ENCODE results near the gene PERP.
"Not testable (repeated sequence)": the region's sequence is repeated elsewhere in the genome, so short reads cannot be mapped to it uniquely, and the experiment has no call there.

Gene PERP

DNA sequence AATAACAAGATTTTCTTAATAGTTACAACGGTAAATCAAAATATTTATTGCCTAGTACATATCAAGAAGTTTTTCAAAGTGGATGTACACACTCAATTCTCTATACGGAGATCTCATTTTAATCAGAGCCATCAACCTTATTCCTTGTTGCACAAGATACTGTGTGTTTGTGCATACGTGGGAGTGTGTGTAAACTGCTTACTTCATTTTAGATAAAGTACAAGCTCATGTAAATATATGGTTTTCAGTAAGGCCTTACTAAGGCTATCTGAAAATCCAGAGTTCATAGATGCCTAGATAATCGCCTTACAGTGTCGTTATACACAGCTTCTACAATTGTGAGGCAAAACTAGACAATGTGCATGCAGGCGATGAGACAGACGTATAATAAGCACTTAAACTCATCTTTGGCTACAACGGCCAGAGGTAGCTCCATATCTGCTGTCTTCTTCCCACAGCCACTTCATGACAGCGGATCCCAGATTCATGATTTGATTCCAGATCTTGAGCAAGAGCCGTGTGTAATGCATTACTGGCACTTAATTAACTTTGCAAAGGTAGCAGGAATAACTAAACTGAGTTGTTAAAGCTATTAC lies 2.5 kb downstream of the PERP start:
- DNase-seq: no peak

DNA sequence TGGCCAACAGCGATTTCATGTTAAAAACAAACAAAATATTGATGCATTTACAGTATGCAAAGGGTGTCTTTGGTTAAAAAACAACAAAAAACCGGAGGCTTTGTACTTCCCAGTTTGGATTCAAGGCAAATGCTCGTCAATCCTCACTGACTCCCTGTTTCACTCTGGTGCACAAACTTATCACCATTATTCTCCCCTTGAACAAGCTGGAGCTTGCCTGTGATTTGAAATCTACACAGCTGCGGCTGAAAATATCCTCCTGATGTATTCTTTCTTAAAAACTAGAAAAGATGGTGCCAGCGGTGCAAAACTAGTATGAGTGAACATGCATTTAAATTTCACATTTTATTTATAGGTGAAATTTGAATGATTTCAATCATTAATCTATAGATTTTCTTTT lies 3.3 kb downstream of the PERP start:
- no peak for DNase-seq

DNA sequence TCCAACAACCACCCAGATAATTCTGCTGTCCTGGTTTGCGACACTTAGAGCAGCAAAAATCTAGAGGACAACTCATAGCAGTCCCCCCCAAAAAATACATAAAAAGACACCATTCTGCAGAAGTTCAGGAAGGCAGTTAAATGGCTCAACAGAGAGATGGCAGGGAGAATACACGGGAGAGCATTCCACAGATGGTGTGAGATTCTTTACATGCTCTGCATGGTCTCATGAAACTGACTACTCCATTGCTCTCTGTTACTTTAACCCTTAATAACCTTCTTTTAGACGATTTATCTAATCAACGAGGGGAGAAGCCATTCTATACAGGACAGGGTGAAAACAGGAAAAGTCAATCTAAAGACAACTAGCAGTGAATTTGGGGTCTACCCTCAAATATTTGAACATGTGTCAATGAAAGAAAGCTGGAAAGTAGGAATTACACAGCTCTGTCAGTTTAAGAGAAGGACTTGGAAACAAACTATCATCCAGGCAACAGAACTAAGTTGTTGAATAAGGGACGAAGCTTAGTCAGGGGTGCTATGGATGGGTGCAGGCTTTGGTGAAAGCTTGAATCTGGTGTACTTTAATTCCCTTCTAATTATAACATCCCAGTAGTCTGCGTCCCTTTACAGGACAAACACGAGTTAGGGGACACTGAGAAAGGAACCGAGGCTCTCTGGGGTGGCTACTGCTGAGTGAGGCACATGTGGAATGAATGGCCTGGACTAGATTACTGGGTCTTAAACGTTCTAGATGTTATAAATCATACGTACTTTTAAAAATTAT lies 5.1 kb downstream of the PERP start:
- no peak for DNase-seq

DNA sequence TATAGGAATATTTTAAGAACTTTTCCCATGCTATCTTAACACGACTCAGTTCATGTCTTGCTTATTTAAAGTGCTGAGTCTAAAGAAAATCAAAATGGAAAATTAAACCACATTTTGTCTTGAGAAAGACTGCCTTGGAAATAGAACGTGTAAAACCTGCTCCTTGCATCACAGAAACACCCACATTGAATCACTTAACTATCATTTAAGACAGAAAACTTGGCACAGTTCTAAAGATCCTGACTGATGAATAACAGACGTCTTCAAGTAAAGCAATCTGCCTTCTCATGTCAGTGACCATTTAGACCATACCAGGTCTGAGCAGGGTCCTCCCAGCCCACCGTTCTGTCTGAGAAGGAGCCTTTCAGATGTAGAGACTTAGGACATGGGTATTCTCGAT lies 7.4 kb downstream of the PERP start:
- no peak for DNase-seq

DNA sequence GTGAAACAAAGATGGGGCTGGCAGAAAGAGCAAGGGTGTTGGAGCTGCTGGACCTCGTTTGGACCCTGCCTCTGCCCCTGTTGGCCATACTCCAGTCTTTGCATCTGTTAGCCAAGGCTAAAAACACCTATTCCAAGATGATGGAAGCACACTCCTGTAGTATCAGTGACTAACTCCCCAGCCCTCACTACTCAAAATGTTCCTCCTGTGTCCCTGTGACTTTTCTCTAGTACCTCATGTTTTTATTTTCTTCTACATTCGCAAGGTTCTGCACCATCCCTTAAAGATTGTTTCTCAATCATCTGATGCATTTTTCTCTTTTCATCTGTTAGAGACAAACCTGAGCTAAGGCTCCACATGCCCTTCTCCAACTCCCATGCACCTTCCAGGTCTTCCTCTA lies 8.9 kb downstream of the PERP start:
- no peak for DNase-seq

DNA sequence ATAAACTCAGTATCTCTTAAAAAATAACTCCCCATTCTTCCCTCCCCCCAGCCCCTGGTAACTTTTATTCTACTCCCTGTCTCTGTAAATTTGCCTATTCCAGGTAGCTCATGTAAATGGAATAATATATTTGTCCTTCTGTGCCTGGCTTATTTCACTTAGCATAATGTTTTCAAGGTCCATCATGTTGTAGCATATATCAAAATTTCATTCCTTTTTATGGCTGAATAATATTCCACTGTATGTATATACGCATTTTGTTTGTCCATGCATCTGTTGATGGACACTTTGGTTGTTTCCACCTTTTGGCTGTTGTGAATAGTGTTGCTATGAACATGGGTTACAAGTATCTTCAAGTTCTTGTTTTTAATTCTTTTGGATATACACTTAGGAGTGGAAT lies 13.0 kb downstream of the PERP start:
- DNase-seq: no peak

DNA sequence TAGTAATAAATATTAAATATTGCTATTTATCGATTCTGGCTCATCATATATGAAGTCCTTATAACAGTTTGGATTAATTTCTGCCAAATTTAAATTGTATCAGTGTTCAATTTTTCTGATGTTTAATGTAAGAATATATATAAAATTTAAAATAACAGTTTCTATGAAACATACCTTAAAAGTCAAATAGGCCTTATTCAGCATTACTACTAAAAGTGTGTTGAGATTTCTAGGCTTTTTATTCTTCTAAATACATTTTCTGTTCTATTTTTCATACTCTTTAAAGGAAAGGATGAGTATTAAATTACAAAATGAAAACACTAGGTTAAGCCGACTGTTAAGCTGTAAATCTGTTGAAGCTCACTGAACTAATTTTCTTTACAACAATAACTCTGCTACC lies 13.6 kb downstream of the PERP start:
- no peak for DNase-seq

DNA sequence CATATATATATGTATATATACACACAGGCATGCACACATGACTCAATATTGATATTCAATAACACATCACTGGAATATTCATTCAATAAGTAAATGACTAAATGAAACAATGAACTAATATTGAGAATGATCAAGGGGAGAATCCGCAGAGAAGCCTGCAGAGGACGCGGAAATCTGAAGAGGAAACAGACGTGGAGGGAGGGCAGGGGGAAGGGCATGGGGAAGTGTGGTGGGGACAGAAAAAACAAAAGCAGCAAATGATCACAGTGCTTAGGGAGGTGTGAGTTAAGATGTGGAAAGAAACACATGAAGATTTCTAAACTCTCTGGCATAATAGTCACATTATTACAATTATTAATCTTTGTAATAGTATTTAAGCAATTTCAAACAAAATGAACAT lies 14.5 kb downstream of the PERP start:
- DNase-seq: no peak

DNA sequence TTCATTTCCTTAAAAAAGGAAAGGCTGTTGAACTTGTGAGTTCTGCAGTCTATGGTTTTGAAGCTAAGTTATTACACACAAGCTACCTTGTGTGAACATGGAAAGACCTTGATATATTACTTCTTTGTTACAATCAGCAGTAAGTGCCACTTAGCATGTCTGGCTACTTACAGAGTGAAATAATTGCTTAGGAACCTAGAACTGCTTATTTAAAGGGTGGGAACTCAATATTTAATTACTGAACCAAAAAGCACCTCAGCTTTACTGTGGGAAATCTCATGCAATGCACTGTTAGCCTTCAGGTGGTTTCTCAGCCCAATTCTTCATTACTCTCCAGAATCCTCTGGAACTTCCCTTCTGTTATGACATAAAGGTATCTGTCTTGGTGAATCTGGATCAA lies 17.9 kb downstream of the PERP start:
- no peak for DNase-seq

DNA sequence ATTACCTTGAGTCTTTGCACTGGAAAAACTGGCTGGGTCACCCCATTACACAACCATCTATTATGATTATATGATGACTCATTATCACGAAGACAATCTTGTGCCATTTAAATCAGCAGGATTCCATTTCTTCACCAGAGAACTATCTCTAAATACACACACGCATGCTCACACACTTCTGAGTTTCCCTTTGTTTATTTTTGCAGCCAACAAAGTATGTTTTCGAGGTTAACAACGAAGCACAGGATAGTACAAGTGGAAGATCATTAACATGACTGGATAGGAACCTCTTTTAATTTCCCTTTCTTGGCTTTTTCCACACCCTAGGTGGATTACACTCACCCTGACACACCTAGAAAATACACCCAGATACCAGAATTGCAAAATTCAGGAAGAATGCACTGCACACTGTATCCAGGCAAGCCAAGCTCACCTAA lies 18.9 kb downstream of the PERP start:
- no peak for DNase-seq

DNA sequence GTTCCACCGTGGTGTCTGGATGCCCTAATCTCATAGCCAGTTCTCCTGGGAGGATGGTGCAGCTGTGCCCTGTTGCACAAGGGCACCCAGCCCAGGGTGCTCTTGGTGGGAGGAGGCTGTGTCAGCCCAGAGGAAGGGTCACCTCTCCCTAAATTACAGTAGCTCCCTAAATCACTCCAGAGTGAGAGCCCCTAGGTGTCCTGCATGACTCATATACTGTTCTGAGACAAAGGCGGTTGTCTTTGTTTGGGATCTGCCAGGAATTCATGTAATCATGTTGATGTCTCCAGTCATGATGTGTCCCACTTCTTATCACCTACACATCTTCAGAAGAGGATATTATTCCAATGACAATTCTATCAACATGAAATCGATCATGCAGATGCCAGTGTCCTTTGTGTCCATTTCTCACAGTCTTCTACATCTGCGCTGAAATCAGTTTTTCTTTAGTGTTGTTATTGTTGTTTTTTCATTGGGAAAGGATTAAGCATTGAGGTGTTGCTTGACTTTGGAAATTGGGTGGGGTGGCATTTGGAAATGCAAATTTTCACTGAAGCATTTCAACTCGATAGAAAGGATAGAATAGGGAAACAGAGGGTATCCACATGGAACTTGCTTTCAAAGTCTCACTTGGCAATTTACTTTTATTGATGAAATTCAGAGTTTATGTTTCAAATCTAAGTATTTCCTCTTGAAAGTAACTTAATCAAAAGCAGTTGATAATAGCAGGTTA lies 19.5 kb downstream of the PERP start:
- DNase-seq: no peak

DNA sequence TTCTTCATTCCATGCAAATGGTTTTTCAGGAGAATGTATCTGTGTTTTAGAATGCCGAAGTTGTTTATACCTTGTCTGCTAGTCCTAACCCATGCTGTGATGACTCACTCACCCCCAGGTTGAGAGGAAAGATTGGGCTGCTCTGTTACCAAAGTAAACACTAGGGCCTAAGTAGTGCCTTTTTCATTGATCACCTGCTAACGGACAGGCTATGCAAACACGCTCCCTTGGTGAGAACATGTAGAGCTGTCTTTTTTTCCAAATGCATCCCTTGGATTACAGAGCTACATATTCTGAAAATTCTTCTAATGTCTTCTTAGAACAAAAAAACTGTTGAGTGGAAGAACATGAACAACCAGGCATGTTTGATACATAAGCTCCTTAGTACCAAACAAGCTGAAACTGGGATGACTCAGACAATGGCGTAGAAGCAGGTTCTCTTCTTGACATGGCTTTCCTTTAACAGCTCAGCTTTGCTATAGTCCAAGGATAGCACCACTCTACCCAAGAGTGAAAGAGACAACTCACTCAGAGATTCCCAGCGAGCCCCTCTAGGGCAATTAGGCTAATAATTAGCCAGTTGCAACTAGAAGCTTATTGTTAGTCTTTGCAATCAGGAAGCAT lies 20.5 kb downstream of the PERP start:
- DNase-seq: no peak

DNA sequence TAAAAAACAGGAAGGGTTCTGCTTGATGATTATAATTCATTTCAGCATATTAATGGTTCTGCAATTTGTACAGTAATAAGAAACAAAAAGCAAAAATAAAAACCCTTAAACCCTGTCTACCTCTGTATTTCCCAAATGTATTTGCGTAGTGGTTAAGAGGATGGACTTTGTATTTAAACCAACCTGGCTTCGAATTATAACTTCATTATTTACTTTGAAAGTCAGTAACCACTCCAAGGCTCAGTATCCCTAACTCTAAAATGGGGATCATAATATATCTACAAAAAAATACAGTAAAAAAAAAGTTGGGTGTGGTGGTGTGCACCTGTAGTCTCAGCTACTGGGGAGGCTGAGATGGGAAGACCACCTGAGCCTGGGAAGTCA lies 21.4 kb downstream of the PERP start:
- DNase-seq: no peak

DNA sequence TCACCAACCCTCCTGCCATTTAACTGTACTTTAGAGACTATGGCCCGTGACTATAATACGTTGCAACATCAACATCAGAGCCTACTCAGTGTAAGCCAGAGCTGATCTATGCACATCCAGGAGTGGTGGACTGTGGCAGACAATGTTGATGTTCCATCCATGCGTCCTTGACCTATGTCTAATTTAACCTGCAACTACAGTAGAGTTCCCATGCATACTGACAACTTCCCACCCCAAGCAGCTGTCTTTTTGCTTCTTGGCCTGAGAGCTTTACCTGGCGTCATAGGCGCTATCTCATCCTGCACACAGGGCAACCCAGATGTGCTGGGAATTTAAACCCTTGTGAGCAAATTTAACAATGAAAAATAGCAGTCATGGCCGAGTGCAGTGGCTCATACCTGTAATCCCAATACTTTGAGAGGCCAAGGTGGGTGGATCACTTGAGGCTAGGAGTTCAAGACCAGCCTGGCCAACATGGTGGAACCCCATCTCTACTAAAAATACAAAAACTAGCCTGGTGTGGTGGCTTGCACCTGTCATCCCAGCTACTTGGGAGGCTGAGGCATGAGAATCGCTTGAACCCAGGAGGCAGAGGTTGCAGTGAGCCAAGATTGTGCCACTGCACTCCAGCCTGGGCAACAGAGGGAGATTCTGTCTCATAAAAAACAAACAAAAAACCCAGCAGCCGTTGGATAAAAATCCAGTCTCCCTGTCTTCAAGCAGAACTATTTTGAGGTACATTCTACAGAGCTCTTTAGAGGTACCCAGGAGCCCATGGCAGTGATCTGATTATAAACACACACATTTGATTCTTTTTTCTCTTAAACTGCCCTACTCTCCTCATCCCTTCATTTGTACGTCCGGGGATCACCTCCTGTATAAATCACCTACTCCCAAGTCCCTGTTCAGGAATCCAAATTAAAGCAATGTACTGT lies 22.0 kb downstream of the PERP start:
- DNase-seq: no peak

DNA sequence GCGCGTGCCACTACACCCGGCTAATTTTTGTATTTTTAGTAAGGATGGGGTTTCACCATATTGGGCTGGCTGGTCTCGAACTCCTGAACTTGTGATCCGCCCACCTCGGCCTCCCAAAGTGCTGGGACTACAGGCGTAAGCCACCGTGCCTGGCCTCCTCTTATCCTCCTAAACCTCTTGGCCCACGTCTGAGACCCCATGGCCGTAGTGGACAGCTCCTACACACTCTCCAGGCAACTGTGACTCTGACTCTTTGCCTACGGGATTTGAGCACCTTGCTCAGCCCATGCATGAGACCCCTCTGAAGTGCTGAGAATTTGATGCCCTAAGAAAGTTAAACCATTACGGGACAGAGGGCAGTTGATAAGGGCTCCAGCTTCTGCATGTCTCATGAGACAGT lies 25.0 kb downstream of the PERP start:
- no peak for DNase-seq

DNA sequence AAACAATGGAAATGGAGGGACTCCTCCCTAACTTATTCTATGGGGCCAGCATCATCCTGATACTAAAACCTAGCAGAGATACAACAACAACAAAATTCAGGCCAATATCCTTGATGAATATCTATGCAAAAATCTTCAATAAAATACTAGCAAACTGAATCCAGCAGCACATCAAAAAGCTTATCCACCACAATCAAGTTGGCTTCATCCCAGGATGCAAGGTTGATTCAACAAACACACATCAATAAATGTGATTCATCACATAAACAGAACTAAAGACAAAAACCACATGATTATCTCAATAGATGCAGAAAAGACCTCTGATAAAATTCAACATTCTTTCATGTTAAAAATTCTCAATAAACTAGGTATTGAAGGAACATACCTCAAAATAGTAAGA lies 27.7 kb downstream of the PERP start:
- DNase-seq: not testable (repeated sequence)

DNA sequence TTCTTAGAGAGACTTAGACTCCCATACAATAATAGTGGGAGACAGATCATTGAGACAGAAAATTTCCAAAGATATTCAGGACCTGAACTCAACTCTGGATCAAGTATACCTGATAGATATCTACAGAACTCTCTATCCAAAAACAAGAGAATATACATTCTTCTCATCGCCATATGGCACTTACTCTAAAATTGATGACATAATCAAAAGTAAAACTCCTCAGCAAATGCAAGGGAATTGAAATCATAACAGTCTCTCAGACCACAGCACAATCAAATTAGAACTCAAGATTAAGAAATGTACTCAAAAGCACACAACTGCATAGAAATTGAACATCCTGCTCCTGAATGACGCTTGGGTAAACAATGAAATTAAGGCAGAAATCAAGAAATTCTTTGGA lies 28.7 kb downstream of the PERP start:
- no peak for DNase-seq

DNA sequence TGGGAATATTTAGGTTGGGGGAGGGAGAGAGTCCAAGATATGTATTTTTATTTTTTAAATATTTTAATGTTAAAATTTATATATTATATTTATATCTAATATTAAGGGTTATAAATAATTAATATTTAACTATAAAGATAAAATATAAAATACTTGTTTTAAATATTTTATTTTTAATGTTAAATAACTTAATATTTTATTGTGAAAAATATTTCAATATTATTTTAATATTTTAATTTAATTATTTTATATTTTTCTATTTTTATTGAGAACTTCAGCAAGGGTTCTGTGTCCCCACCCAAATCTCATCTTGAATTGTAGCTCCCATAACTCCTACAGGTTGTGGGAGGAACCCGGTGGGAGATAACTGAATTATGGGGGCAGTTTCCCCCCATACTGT lies 34.0 kb downstream of the PERP start:
- DNase-seq: no peak

DNA sequence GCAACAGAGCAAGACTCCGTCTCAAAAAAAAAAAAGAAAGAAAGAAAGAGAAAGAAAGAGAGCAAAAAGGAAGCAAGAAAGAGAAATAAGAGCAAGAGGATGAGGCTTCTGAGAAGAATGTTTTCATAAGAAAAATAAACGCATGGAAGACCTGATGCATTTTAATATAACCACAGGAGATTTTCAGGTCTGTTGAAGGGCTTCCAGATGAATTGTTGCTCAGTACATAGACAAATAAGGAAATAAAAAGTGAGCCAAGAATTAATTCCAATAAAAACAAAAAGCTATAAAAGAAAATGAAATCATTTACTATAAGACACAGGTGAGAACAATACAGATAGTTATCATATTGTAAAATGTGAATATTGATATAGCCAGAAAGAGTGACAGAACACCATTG lies 43.5 kb downstream of the PERP start:
- DNase-seq: no peak

DNA sequence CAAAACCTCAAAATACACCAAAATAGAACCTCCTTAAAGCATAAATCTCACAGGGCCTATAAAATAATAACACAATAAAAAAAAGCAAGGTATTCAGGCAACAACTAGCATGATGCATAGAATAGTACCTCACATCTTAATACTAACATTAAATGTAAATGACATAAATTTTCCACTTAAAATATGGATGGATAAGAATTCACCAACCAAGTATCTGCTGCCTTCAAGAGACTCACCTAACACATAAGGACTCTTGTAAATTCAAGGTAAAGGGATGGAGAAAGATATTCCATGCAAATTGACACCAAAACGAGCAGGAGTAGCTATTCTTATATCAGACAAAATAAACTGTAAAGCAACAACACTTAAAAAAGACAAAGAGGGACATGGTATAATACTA lies 52.2 kb downstream of the PERP start:
- no peak for DNase-seq

DNA sequence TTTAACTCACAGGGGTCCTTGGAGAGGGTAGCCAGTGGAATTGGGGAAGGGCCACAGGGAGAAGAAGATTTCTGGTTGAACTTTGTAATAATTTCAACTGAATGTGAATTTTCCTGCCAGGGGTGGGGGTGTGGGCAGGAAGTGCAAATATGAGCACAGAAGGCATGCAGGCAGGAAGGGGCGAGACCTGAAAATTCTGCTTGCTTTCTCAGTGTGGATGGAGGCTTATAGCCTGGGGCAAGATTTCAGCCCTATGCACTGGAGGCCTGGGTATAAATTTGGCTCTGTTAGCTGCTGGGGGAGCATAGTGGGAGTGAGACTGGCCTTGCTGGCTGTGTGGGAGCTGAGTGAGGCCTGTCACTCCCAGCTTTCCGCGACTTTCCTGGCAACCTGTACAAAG lies 54.4 kb downstream of the PERP start:
- DNase-seq: no peak

DNA sequence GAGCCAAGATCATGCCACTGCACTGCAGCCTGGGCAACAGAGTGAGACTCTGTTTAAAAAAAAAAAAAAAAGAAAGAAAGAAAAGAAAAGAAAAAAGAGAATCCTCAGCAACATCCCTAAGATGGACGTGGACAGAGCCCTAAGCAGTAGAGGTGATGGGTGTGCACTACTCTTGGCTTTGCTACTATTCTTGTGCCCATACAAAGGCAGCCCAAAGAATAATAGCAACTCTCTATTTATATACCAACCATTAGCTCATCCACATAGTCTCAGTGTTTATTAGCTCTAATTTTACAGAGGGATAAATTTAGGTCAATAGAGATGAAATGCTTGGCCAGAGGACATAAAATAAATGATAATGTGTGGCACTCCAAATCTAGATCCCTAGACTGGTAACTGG lies 62.2 kb downstream of the PERP start:
- no peak for DNase-seq

DNA sequence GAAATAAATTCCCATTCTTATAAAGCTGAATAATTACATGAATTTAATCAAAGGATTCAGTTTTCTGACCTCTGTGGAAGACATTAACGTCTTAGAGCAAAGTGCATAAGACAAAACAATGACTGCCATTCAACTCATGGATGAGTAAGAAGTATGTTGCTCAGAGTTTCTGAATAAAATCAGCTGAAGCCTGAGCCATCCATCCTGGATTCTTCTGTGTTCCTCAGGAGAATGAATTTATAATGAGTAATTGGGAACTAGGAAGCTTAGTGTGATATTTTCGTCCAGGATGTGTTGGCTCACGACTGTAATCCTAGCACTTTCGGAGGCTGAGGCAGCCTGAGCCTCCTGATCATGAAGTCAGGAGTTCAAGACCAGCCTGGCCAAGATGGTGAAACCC lies 62.8 kb downstream of the PERP start:
- no peak for DNase-seq
